Measurements from ENCODE around the gene MCHR1. TPM values are rescaled to one million over a fixed set of nuclear protein-coding genes. Genes with fewer than 3 reads are reported as not detected.
"Not testable (repeated sequence)": the region's sequence is repeated elsewhere in the genome, so short reads cannot be mapped to it uniquely, and the experiment has no call there.

The MCHR1 gene
- polyA plus RNA-seq, 4 donors = 0.24 to 0.60 (median 0.34) TPM

GRCh38 chr22:40685406-40685805 is 6.1 kb downstream of the MCHR1 start:
- no peak for DNase-seq (ENCODE audit: low read depth in 4 of 4, low spot score in 3 of 4)

- DNase-seq (ENCODE audit: low read depth in 4 of 4, low spot score in 3 of 4) = no peak
These were observed 8.4 kb downstream of the MCHR1 start for GRCh38 chr22:40687706-40688105.

GRCh38 chr22:40690370-40690769 is 11.1 kb downstream of the MCHR1 start:
- DNase-seq (ENCODE audit: low read depth in 4 of 4, low spot score in 3 of 4) = no peak

- no peak for DNase-seq (ENCODE audit: low read depth in 4 of 4, low spot score in 3 of 4)
These were observed 12.2 kb downstream of the MCHR1 start for GRCh38 chr22:40691532-40691931.

- no peak for DNase-seq (ENCODE audit: low read depth in 4 of 4, low spot score in 3 of 4)
These were observed 15.1 kb downstream of the MCHR1 start for GRCh38 chr22:40694411-40694810.

GRCh38 chr22:40701274-40701673 is 22.0 kb downstream of the MCHR1 start:
- no peak for DNase-seq (ENCODE audit: low read depth in 4 of 4, low spot score in 3 of 4)

- DNase-seq (ENCODE audit: low read depth in 4 of 4, low spot score in 3 of 4) = no peak
These were observed 23.9 kb downstream of the MCHR1 start for GRCh38 chr22:40703174-40703573.

- DNase-seq (ENCODE audit: low read depth in 4 of 4, low spot score in 3 of 4) = no peak
These were observed 24.5 kb downstream of the MCHR1 start for GRCh38 chr22:40703736-40704135.

- no peak for DNase-seq (ENCODE audit: low read depth in 4 of 4, low spot score in 3 of 4)
These were observed 26.8 kb downstream of the MCHR1 start for GRCh38 chr22:40705918-40706682.

GRCh38 chr22:40707154-40707553 is 27.9 kb downstream of the MCHR1 start:
- no peak for DNase-seq (ENCODE audit: low read depth in 4 of 4, low spot score in 3 of 4)

GRCh38 chr22:40708177-40708576 is 28.9 kb downstream of the MCHR1 start:
- no peak for DNase-seq (ENCODE audit: low read depth in 4 of 4, low spot score in 3 of 4)

GRCh38 chr22:40709752-40710413 is 30.6 kb downstream of the MCHR1 start:
- DNase-seq (ENCODE audit: low read depth in 4 of 4, low spot score in 3 of 4) = no peak

GRCh38 chr22:40712311-40712710 is 33.0 kb downstream of the MCHR1 start:
- no peak for DNase-seq (ENCODE audit: low read depth in 4 of 4, low spot score in 3 of 4)

- no peak for DNase-seq (ENCODE audit: low read depth in 4 of 4, low spot score in 3 of 4)
These were observed 35.4 kb downstream of the MCHR1 start for GRCh38 chr22:40714499-40715337.

- no peak for DNase-seq (ENCODE audit: low read depth in 4 of 4, low spot score in 3 of 4)
These were observed 36.8 kb downstream of the MCHR1 start for GRCh38 chr22:40716116-40716515.

GRCh38 chr22:40717657-40718056 is 38.4 kb downstream of the MCHR1 start:
- DNase-seq (ENCODE audit: low read depth in 4 of 4, low spot score in 3 of 4) = not testable (repeated sequence)

- no peak for DNase-seq (ENCODE audit: low read depth in 4 of 4, low spot score in 3 of 4)
These were observed 39.2 kb downstream of the MCHR1 start for GRCh38 chr22:40718250-40719204.

GRCh38 chr22:40719599-40719998 is 40.3 kb downstream of the MCHR1 start:
- DNase-seq (ENCODE audit: low read depth in 4 of 4, low spot score in 3 of 4) = no peak

- DNase-seq (ENCODE audit: low read depth in 4 of 4, low spot score in 3 of 4) = not testable (repeated sequence)
These were observed 40.9 kb downstream of the MCHR1 start for GRCh38 chr22:40720156-40720537.

Measured in right renal pelvis (tissue), 4 donors.